GM13977 (cell line): ENCODE measurements around the gene RGMA.
"Not testable (repeated sequence)": the region's sequence is repeated elsewhere in the genome, so short reads cannot be mapped to it uniquely, and the experiment has no call there.

Experiments used
- DNase-seq: peaks from one replicate; pipeline ENCODE4 v3.0.0; 2012; ENCODE audit warnings: low spot score
- CTCF ChIP-seq: IDR thresholded peaks from 2 replicates; pipeline ENCODE4 v1.5.1; 2012; ENCODE audit warnings: mild to moderate bottlenecking, control low read depth; ENCODE audit not compliant: insufficient read depth; ENCODE audit errors: extremely low read depth, missing control alignments
- in situ Hi-C: fragments of 300-500 bp; cut with MboI; formaldehyde crosslinking; loops from one replicate; pipeline ENCODE4 v1.12.0; 2022; ENCODE audit warnings: low sequenced_read_pairs, low pct_unique_long_range_greater_than_20kb, mixed read lengths, inconsistent platforms; ENCODE audit not compliant: unreplicated experiment

Gene RGMA

GRCh38 chr15:93042691-93043378, 46.2 kb downstream of the RGMA start:
- no peak for DNase-seq
- in situ Hi-C loops: no loop called here
- no peak for TF ChIP-seq CTCF

- in situ Hi-C loops: no loop called here
- no peak for DNase-seq
- no peak for TF ChIP-seq CTCF
Measured at GRCh38 chr15:93042211-93042610, 46.8 kb downstream of the RGMA start.

- TF ChIP-seq CTCF: no peak
- in situ Hi-C loops: no loop called here
- DNase-seq: no peak
Measured at GRCh38 chr15:93041159-93041547, 47.9 kb downstream of the RGMA start.

GRCh38 chr15:93040288-93041158, 48.5 kb downstream of the RGMA start:
- no peak for TF ChIP-seq CTCF
- in situ Hi-C loops: no loop called here
- DNase-seq: no peak

GRCh38 chr15:93039562-93040287, 49.3 kb downstream of the RGMA start:
- DNase-seq, in situ Hi-C loops: not testable (repeated sequence)

- DNase-seq: peak; percentile 10
- in situ Hi-C loops: no loop called here
- no peak for TF ChIP-seq CTCF
Measured at GRCh38 chr15:93037820-93038705, 50.9 kb downstream of the RGMA start.
